Heart left ventricle (tissue), 16 donors: ENCODE results near the gene MED12L. TPM values are rescaled to one million over a fixed set of nuclear protein-coding genes. Genes with fewer than 3 reads are reported as not detected.

Experiments used
- ATAC-seq, 4 donors: fragments of 200-7000 bp; cut with Tn5 transposase; one replicate each; pipeline ENCODE4 v1.9.1; 2020 to 2022; ENCODE audit warnings: moderate library complexity in 4 of 4, mild to moderate bottlenecking in 3 of 4, moderate number of reproducible peaks in 1 of 4
- DNase-seq, 5 donors: peaks; one replicate each; pipeline ENCODE4 v3.0.0-alpha.2; 2020
- H3K27ac ChIP-seq, 12 donors: fragments of 200-600 bp; sonication (generic) in 4 of 12; one replicate each; pipeline versions ENCODE4 v1.5.0 to v1.8.0; 2016 to 2022; ENCODE audit warnings: mild to moderate bottlenecking in 2 of 12
- H3K27me3 ChIP-seq, 9 donors: fragments of 200-600 bp; sonication (generic) in 2 of 9; one replicate each; pipeline versions ENCODE4 v1.5.1 to v1.8.0; 2016 to 2022; ENCODE audit warnings: mild to moderate bottlenecking in 3 of 9
- H3K36me3 ChIP-seq, 9 donors: fragments of 200-600 bp; sonication (generic) in 2 of 9; one replicate each; pipeline versions ENCODE4 v1.5.0 to v1.8.0; 2018 to 2022; ENCODE audit warnings: mild to moderate bottlenecking in 2 of 9
- H3K4me1 ChIP-seq, 12 donors: fragments of 200-600 bp; sonication (generic) in 4 of 12; one replicate each; pipeline versions ENCODE4 v1.5.0 to v1.8.0; 2016 to 2022; ENCODE audit warnings: mild to moderate bottlenecking in 3 of 12
- H3K4me3 ChIP-seq, 12 donors: fragments of 200-600 bp; sonication (generic) in 4 of 12; one replicate each; pipeline versions ENCODE4 v1.5.0 to v1.8.0; 2017 to 2022; ENCODE audit warnings: mild to moderate bottlenecking in 9 of 12, moderate library complexity in 4 of 12
- H3K9me3 ChIP-seq, 12 donors: fragments of 200-600 bp; sonication (generic) in 4 of 12; one replicate each; pipeline versions ENCODE4 v1.5.0 to v1.8.0; 2016 to 2022; ENCODE audit warnings: mild to moderate bottlenecking in 1 of 12
- POLR2A ChIP-seq, 2 donors: fragments of 450-650 bp; IDR thresholded peaks; one replicate each; pipeline ENCODE4 v1.6.1; 2017; ENCODE audit warnings: antibody characterized with exemption in 2 of 2, mild to moderate bottlenecking in 2 of 2, moderate library complexity in 2 of 2
- WGBS, 4 donors: extraction: QIAGEN DNeasy Blood & Tissue Kit in 2 of 4; methylation state at CpG; one replicate each; pipeline versions ENCODE4 v1.1.5 to v1.1.7; 2013 to 2018; 5-methylcytosine and 5-hydroxymethylcytosine counted together
- intact Hi-C, 10 donors: fragments of 100-400 bp; cut with DNase I; formaldehyde crosslinking; loops; one replicate each; pipeline versions ENCODE4 v1.11.1 to v1.14.2; 2022
- polyA plus RNA-seq, 2 donors: library from polyadenylated mRNA; stranded (reverse); fragments of 200-250 nt; gene quantifications; one replicate each; pipeline ENCODE4 v1.2.3, GENCODE V29; 2013
- total RNA-seq, 9 donors: library from RNA; depleted of rRNA in 2 of 9; stranded (reverse); fragments of >200 nt in 2 of 9; fragmentation: NEBNext Ultra II Directional in 3 of 9; extraction: Animal tissue kit (Norgen Biotek cat#: 25700) in 3 of 9; gene quantifications; one replicate each; pipeline versions ENCODE4 v1.1.0 to v1.2.4, GENCODE V29; 2016 to 2023
- TF ChIP-seq, protein P1 (sequence below), 12 donors: fragments of 200-600 bp; sonication (generic) in 4 of 12; IDR thresholded peaks; one replicate each; pipeline versions ENCODE4 v1.5.0 to v1.8.0; 2018 to 2022; ENCODE audit warnings: antibody characterized with exemption in 12 of 12, mild to moderate bottlenecking in 5 of 12
- donor health status: ischemic (EF 13 %, LVEDD 7.1; RV severe dilation, severe dysfunction).
- donor health status: healthy with polysubstance abuse.
- donor health status: DM: no; HTN: yes; CAD: no.
- donor health status: DM: no; HTN: no; CAD: no.
- donor health status: ischemic (EF 25% LVEDD 6.9; RV normal size, moderate dysfunction).
- donor health status: ischemic (EF 25% LVEDD 5.7; RV mildly dilated, moderate dysfunction).
- donor health status: healthy.
- donor health status: DM: yes; HTN: yes; CAD: no.
- donor health status: ischemic (EF 35%, LVEDD 5.7; RV mildly dilated, moderate dysfunction).
- donor health status: nonischemic (EF 11% LVEDD 7.7; RV severe dilation, severe dysfunction).
- donor health status: DM: yes; HTN: yes; CAD: no.
- donor health status: PGD.
- donor health status: ischemic (EF 29% LVEDD 5.4; RV normal size, mild dysfunction).
- donor health status: nonischemic (EF 23%, LVEDD 6.1; RV moderate dilation, normal function).

MED12L gene
- total and polyA plus RNA-seq, 11 donors: 0.06 to 2.1 (median 0.39) TPM

- ATAC-seq: no peak
- 84 to 94% (median 89%) methylated on average over 4 of the region's 4 CpGs for WGBS, 4 donors
- Histone ChIP-seq H3K36me3 (no peaks in the 10 kb centered on the region), H3K27ac (no peak overlapping the region), H3K27me3 (peaks cover 0 to 7% (median 0%) of the 10 kb centered on the region in 9 donors), H3K4me3 (no peak overlapping the region), H3K4me1 (peaks cover 0 to 12% (median 6%) of the 10 kb centered on the region in 12 donors), H3K9me3 (peaks cover 0 to 4% (median 0%) of the 10 kb centered on the region in 12 donors)
- intact Hi-C loops: loop anchor here in 6 of 10 donors (2.0 to 10.0 kb wide), 10 partner anchors 137 to 619 kb away; no protein-coding TSS in a partner anchor
- TF ChIP-seq, protein P1, sequence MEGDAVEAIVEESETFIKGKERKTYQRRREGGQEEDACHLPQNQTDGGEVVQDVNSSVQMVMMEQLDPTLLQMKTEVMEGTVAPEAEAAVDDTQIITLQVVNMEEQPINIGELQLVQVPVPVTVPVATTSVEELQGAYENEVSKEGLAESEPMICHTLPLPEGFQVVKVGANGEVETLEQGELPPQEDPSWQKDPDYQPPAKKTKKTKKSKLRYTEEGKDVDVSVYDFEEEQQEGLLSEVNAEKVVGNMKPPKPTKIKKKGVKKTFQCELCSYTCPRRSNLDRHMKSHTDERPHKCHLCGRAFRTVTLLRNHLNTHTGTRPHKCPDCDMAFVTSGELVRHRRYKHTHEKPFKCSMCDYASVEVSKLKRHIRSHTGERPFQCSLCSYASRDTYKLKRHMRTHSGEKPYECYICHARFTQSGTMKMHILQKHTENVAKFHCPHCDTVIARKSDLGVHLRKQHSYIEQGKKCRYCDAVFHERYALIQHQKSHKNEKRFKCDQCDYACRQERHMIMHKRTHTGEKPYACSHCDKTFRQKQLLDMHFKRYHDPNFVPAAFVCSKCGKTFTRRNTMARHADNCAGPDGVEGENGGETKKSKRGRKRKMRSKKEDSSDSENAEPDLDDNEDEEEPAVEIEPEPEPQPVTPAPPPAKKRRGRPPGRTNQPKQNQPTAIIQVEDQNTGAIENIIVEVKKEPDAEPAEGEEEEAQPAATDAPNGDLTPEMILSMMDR (IDR thresholded peaks at IDR 0.05): no peak
- no peak for TF ChIP-seq POLR2A (IDR thresholded peaks at IDR 0.05)
- no peak for DNase-seq
Observed at GRCh38 chr3:151144016-151144415, 58.6 kb downstream of the MED12L start.

DNA sequence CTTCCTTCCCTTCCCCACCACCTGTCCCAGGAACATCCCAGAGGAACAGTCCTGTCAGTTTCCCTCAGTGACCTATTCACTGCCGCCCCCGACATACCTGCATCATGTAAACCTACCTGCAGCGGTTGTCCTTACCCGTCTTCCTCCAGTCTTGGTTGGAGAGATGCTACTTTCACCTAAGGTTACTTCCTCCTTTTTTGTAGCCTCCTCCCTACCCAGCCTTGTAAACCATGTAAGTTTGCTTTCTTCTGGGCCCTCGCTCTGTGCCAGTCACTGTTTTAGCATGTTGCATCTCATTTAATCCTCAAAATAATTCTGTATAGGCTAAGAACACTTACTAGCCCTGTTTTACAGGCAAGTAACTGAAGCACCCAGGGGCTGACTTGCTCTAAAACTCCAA, 59.3 kb downstream of the MED12L start:
- DNase-seq (no peak), ATAC-seq (no peak)
- H3K9me3 ChIP-seq: no peaks in the 10 kb centered on the region
- peaks cover 0 to 7% (median 0%) of the 10 kb centered on the region in 9 donors for H3K27me3 ChIP-seq
- H3K4me3 ChIP-seq: no peak overlapping the region
- H3K36me3 ChIP-seq: no peaks in the 10 kb centered on the region
- no peak overlapping the region for H3K27ac ChIP-seq
- TF ChIP-seq, protein P1 (IDR thresholded peaks at IDR 0.05): no peak
- no peak for TF ChIP-seq POLR2A (IDR thresholded peaks at IDR 0.05)
- 88 to 97% (median 93%) methylated on average over 5 of the region's 5 CpGs for WGBS, 4 donors
- H3K4me1 ChIP-seq: peaks cover 0 to 12% (median 6%) of the 10 kb centered on the region in 12 donors
- intact Hi-C loops: loop anchor here in 9 of 10 donors (2.0 to 10.0 kb wide), 14 partner anchors 57 to 620 kb away; partner anchors contain the start of gene MED12L (in 1 of the 9)

GRCh38 chr3:151145713-151146070, 60.2 kb downstream of the MED12L start:
- 30 to 48% (median 38%) methylated on average over 6 of the region's 6 CpGs for WGBS, 4 donors
- ATAC-seq: peak in 1 of 4 donors; percentile 6
- Histone ChIP-seq H3K27ac (no peak overlapping the region), H3K36me3 (no peaks in the 10 kb centered on the region), H3K4me1 (peaks cover 0 to 12% (median 6%) of the 10 kb centered on the region in 12 donors), H3K4me3 (peak overlapping the region in 2 of 12 donors; percentile 8 to 17), H3K9me3 (no peaks in the 10 kb centered on the region), H3K27me3 (peaks cover 0 to 7% (median 0%) of the 10 kb centered on the region in 9 donors)
- TF ChIP-seq, protein P1 (IDR thresholded peaks at IDR 0.05): no peak
- no peak for TF ChIP-seq POLR2A (IDR thresholded peaks at IDR 0.05)
- DNase-seq: no peak
- intact Hi-C loops: loop anchor here (1.0 to 10.0 kb wide), 18 partner anchors 58 to 621 kb away; partner anchors contain the start of gene MED12L (in 1 of the 10)

- Histone ChIP-seq H3K4me3 (peak overlapping the region in 2 of 12 donors; percentile 8 to 17), H3K27me3 (peaks cover 0 to 7% (median 0%) of the 10 kb centered on the region in 9 donors), H3K4me1 (peaks cover 0 to 12% (median 6%) of the 10 kb centered on the region in 12 donors), H3K9me3 (no peaks in the 10 kb centered on the region), H3K27ac (no peak overlapping the region), H3K36me3 (no peaks in the 10 kb centered on the region)
- WGBS, 4 donors: 10 to 17% (median 11%) methylated on average over 9 of the region's 9 CpGs
- TF ChIP-seq, protein P1 (IDR thresholded peaks at IDR 0.05): peak; percentile 80 to 94 (median 88)
- TF ChIP-seq POLR2A (IDR thresholded peaks at IDR 0.05): no peak
- intact Hi-C loops: loop anchor here (1.0 to 10.0 kb wide), 14 partner anchors 59 to 621 kb away; partner anchors contain the start of gene MED12L (in 1 of the 10)
- ATAC-seq (peak; percentile 93 to 98 (median 94)), DNase-seq (peak; percentile 68 to 73 (median 70))
Observed at GRCh38 chr3:151146071-151146730, 60.7 kb downstream of the MED12L start.
